Hepatocyte (in vitro differentiated cells): ENCODE results near the gene ABCC6.

Experiments
- CTCF ChIP-seq: fragments of 200-600 bp; sonication (generic); IDR thresholded peaks from 2 replicates; pipeline ENCODE4 v1.5.1; 2016; ENCODE audit warnings: antibody characterized with exemption, mild to moderate bottlenecking; ENCODE audit not compliant: poor library complexity
- EZH2 ChIP-seq: fragments of 200-600 bp; sonication (generic); IDR thresholded peaks from 2 replicates; pipeline ENCODE4 v1.6.1; 2016; ENCODE audit warnings: antibody characterized with exemption, mild to moderate bottlenecking, borderline replicate concordance
- EZH2phosphoT487 ChIP-seq: fragments of 200-600 bp; sonication (generic); IDR thresholded peaks from one replicate; pipeline ENCODE4 v1.6.1; 2018; ENCODE audit warnings: antibody characterized with exemption, mild to moderate bottlenecking, low read depth, moderate library complexity; ENCODE audit not compliant: unreplicated experiment, severe bottlenecking

GRCh38 chr16:16107839-16108238, 115.5 kb downstream of the ABCC6 start:
- TF ChIP-seq CTCF (no peak), EZH2 (no peak), EZH2phosphoT487 (no peak)
